GM21515 (cell line): ENCODE results near the gene TMEM161A.
"Not testable (repeated sequence)": the region's sequence is repeated elsewhere in the genome, so short reads cannot be mapped to it uniquely, and the experiment has no call there.

ENCODE experiments used
- ATAC-seq: cut with Tn5 transposase; IDR thresholded peaks from one replicate; pipeline ENCODE4 v1.9.1; 2021; ENCODE audit not compliant: unreplicated experiment

The TMEM161A gene

GRCh38 chr19:19138109-19138981, at the start of gene TMEM161A:
TSS of gene TMEM161A (minus strand) at chr19:19138478. CDS start at chr19:19138428, 50 bp downstream.
- ATAC-seq, result peak; percentile 97

DNA sequence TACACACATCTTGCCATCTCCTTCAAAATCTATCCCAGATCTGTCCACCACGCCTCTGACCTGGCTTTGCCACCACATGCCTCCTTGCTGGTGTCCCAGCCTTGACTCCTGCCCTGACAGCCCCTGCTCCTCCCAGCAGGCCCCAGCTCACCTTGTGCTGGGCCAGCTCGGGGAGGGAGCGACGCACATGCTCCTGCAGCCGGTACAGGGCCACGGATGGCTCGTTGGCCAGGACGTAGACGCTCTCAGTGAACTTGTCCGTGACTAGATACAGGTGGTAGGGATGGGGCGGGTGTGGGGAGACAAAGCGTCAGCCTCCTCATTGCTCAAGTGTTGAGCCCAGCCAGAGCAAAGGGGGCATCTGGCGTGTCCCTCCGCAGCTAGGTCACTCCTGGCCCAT, 48.5 kb upstream of the TMEM161A start:
- ATAC-seq, result no peak

GRCh38 chr19:19185853-19186740, 47.8 kb upstream of the TMEM161A start:
- ATAC-seq, result no peak

GRCh38 chr19:19181488-19181998, 43.3 kb upstream of the TMEM161A start:
- no peak for ATAC-seq

DNA sequence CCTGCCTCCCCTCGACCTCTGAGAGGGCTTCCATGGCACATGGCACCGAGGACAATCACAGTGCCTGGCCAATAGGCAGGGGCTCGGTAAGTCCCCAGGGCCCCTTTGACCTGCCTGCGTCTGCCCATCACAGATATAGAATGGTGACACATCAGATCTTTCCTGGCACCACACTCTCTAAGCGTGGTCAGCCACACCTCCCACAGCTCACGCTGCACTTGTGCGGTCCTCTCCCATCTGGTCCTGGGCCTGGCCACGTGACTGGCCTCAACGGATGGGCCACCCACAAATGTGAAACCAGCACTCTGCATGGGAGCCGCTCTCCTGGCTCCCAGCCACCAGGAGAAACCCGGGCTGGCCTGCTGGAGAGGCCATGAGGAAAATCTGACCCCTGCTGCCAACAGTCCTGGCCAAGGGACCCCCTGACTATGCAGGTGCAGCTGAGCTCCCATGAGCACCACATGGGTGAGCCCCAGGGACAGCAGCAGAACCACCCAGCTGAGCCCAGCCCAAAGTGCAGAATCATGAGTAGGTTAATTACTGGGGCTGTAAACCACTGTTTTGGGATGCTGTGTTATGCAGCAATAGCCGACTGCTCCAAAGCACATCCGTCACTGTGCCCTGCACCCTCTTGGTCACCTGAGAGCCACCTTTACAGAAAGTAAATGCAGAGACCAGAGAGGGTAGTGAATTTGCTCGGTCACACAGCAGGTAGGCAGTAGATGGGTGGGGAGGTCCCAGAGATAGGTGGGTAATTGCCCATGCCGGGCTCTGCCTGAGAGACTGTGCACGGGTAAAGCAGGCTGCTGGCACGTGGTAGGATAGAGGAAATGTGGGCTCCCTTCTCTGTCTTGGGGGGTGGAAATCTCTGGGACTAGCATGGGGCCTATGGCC, 41.5 kb upstream of the TMEM161A start:
- no peak for ATAC-seq

- no peak for ATAC-seq
These were observed 38.7 kb upstream of the TMEM161A start for GRCh38 chr19:19176950-19177349.

- ATAC-seq, result not testable (repeated sequence)
These were observed 35.0 kb upstream of the TMEM161A start for GRCh38 chr19:19173243-19173642.

- ATAC-seq, result no peak
These were observed 33.7 kb upstream of the TMEM161A start for GRCh38 chr19:19171821-19172532.

GRCh38 chr19:19170873-19171672, 32.8 kb upstream of the TMEM161A start:
- no peak for ATAC-seq

- peak; percentile 76 for ATAC-seq
These were observed 32.0 kb upstream of the TMEM161A start, which contains the start of gene MEF2B for GRCh38 chr19:19170053-19170872. TSS of gene MEF2B (minus strand) at chr19:19170263. CDS start at chr19:19150735, 19,528 bp downstream.

DNA sequence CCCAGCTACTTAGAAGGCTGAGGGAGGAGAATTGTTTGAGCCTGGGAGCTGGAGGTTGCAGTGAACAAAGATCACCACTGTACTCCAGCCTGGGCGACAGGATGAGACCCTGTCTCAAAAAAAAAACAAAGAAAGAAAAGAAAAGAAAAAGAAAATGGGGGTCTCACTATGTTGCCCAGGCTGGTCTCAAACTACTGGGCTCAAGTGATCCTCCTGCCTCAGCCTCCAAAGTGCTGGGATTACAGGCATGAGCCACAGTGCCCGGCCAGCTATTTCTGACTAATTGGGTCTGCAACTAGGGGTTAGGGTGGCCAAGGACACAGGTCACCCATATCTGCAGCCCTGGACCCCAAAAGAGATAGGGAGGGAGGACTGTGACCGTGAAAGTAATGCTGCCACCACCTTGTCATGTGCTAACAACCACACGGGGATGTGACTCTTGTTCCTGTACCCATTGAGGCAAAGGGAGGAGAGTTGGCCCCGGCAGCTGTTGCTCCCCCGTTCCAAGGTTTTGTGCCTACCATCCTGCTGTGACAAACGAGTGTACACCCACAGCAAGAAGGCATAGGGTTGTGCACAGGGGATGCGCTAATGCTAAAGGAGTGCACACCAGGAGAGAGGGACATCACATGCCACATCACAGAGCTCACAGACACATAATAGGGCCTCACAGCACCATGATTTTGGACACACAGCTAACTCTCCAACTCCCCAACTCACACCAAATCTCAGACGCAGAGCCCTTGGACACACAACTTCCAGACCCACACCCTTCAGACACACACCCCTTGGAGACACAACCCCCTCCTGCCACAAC, 31.2 kb upstream of the TMEM161A start:
- ATAC-seq, result peak; percentile 2

DNA sequence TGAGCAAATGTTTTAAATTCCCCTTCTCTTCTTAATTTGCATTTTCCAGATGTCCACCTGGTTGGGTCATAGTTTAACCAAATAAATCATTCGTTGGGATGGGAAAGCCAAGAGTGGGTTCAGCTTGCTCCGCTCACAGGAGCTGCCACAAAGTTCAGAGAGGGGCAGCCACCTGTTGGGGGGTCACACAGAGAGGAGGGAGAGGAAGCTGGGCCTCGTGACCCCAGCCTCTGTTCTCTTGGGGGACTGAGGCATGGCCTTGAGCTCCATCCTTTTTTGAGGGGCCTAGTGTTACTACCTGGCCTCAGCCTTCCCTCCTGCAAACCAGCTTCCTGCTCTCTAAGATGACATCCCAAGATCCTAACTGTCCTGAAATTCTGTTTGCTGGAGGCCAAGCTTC, 29.3 kb upstream of the TMEM161A start:
- no peak for ATAC-seq

- no peak for ATAC-seq
These were observed 27.1 kb upstream of the TMEM161A start for GRCh38 chr19:19165396-19165795.

- ATAC-seq, result no peak
These were observed 24.2 kb upstream of the TMEM161A start for GRCh38 chr19:19162495-19162894.

- no peak for ATAC-seq
These were observed 22.3 kb upstream of the TMEM161A start for GRCh38 chr19:19160461-19161035.

- no peak for ATAC-seq
These were observed 21.3 kb upstream of the TMEM161A start for GRCh38 chr19:19159534-19159933.

GRCh38 chr19:19157808-19158207, 19.5 kb upstream of the TMEM161A start:
- ATAC-seq, result no peak
